ENCODE data around the gene SIRT5.

- TF ChIP-seq CTCF (conservative IDR thresholded peaks at IDR 0.05; ENCODE audit: low read depth, low read length), result no peak
- TF ChIP-seq EZH2 (IDR thresholded peaks at IDR 0.05; ENCODE audit: borderline replicate concordance, low read depth, low read length, poor library complexity, severe bottlenecking), result no peak
Measured at GRCh38 chr6:13630499-13630898, 56.1 kb downstream of the SIRT5 start.
